ENCODE data around the gene NFKBIB.

The NFKBIB gene

DNA sequence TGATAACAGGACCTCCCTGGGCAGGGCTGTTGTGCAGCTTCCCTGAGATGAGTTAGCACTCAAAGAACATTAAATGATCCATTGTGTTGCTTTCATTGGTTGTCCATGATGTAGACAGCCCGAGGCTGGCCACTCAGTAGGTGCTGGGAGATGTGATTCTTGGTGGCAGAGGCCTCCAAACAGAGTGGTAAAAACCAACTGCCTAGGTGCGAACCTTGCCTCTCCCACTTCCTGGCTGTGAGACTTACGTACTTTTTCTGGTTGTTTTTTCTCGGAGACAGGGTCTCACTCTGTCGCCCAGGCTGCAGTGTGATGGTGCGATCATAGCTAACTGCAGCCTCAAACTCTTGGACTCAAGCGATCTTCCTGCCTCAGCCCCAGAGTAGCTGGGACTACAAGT, 24.6 kb downstream of the NFKBIB start:
- DNase-seq (ENCODE audit: low read depth, low spot score), result no peak
- peaks cover 56% of the 10 kb centered on the region for H3K36me3 ChIP-seq (ENCODE audit: insufficient read depth, insufficient read length, low read length)

DNA sequence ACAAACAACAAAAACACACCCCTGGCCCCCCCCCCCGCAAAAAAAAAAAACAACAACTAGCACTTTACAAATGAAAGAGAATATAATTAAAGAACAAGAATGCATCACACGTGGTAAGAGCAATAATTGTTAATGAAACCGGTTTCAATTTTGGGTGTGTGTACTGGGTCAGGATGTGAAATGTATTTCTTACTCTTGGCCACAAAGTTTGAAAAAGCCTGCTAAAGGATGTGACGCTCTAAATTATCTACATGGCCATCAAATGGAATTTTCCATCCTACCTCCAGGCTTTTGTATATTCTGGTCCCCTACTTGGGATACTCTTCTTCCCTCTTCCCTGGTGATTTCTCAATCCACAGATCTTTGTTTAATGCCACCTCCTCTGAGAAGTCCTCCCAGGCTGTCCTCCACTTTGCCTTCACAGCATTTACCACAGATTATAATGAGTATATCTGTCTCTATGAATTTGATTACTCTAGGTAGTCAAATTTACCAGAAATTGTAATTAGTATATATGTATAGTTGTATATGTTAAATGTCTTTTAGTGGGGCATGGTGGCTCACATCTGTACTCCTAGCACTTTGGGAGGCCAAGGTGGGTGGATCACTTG, 28.7 kb downstream of the NFKBIB start:
- Histone ChIP-seq H3K9me3 (ENCODE audit: insufficient read depth, low read length) (0 out of 2 replicates have a peak, but pooled peaks cover 2% of the 10 kb centered on the region), H3K9ac (ENCODE audit: insufficient read length, low read depth) (no peak overlapping the region), H3K4me3 (ENCODE audit: insufficient read length, low read depth) (no peak overlapping the region), H3K4me1 (ENCODE audit: insufficient read depth, insufficient read length) (peaks cover 4% of the 10 kb centered on the region), H3K27me3 (ENCODE audit: insufficient read depth, insufficient read length) (no peaks in the 10 kb centered on the region), H3K36me3 (ENCODE audit: insufficient read depth, insufficient read length, low read length) (peaks cover 54% of the 10 kb centered on the region)
- TF ChIP-seq SUZ12 (IDR thresholded peaks at IDR 0.05; ENCODE audit: extremely low read depth, insufficient read depth, insufficient read length), result no peak
- TF ChIP-seq ZNF274 (IDR thresholded peaks at IDR 0.05; ENCODE audit: low read depth, low read length), result no peak
- no peak for TF ChIP-seq YY1 (IDR thresholded peaks at IDR 0.05; ENCODE audit: insufficient read depth, insufficient read length)
- DNase-seq (ENCODE audit: low read depth, low spot score), result no peak

More for the DNA sequence above, 24.6 kb downstream of the NFKBIB start:
- H3K4me3 ChIP-seq (ENCODE audit: insufficient read length, low read depth), result no peak overlapping the region
- H3K9me3 ChIP-seq (ENCODE audit: insufficient read depth, low read length), result no peaks in the 10 kb centered on the region
- TF ChIP-seq ZNF274 (IDR thresholded peaks at IDR 0.05; ENCODE audit: low read depth, low read length) (no peak), SUZ12 (IDR thresholded peaks at IDR 0.05; ENCODE audit: extremely low read depth, insufficient read depth, insufficient read length) (no peak), YY1 (IDR thresholded peaks at IDR 0.05; ENCODE audit: insufficient read depth, insufficient read length) (no peak)
- no peaks in the 10 kb centered on the region for H3K27me3 ChIP-seq (ENCODE audit: insufficient read depth, insufficient read length)
- H3K9ac ChIP-seq (ENCODE audit: insufficient read length, low read depth), result no peak overlapping the region
- H3K4me1 ChIP-seq (ENCODE audit: insufficient read depth, insufficient read length), result no peaks in the 10 kb centered on the region

DNA sequence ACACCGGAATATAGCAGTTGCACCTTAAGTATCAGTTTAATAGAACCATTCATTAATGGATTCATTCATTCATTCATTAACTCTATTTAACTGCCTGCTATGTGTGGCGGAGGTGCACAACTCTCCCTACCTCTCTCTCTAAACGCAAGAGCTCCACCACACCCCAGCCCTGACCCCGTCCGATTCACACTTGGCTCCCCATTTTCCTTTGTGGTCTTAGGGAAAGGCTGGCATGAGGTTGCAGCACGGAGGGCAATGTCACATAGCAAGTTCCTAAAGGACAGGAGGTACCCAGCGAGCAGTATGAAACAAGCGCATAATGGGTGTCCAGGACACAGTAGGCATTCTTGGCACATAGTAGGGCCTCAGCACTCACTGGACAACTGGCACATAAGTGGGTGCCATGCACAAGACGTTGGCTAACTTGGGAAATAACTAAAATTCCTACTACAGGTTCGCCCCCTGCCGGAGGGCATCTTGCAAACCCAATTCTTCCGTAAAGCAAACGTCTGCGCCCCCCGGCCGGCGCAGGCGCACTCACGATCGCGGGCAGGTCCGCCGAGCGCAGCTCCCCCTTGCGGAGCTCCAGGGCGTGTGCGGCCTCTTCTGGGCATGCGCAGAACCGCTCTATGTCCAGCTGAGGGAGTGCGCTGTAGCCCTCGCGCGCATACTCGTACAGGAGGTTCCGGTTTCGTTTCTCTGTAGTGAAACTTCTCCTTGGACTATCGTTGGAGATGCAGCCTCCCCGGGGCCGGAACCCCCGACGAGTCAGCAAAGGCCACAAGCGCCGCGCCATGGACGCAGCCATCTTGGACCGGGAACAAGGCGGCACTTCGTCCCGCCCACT, 30.4 kb downstream of the NFKBIB start, which contains the start of gene SARS2:
Gene SARS2, minus strand, starts transcription at position 835 of the 847 bp plus-strand sequence. Its CDS starts 27 bp downstream, at position 808.
- TF ChIP-seq YY1 (IDR thresholded peaks at IDR 0.05; ENCODE audit: insufficient read depth, insufficient read length) (peak; percentile 83), SUZ12 (IDR thresholded peaks at IDR 0.05; ENCODE audit: extremely low read depth, insufficient read depth, insufficient read length) (no peak), ZNF274 (IDR thresholded peaks at IDR 0.05; ENCODE audit: low read depth, low read length) (no peak)
- Histone ChIP-seq H3K27me3 (ENCODE audit: insufficient read depth, insufficient read length) (no peaks in the 10 kb centered on the region), H3K4me3 (ENCODE audit: insufficient read length, low read depth) (peak within 1 kb of the TSS; percentile 94), H3K9me3 (ENCODE audit: insufficient read depth, low read length) (peaks cover 18% of the 10 kb centered on the region), H3K4me1 (ENCODE audit: insufficient read depth, insufficient read length) (peaks cover 4% of the 10 kb centered on the region), H3K36me3 (ENCODE audit: insufficient read depth, insufficient read length, low read length) (peaks cover 57% of the 10 kb centered on the region), H3K9ac (ENCODE audit: insufficient read length, low read depth) (peak within 1 kb of the TSS; percentile 79)
- peak; percentile 87 for DNase-seq (ENCODE audit: low read depth, low spot score)

DNA sequence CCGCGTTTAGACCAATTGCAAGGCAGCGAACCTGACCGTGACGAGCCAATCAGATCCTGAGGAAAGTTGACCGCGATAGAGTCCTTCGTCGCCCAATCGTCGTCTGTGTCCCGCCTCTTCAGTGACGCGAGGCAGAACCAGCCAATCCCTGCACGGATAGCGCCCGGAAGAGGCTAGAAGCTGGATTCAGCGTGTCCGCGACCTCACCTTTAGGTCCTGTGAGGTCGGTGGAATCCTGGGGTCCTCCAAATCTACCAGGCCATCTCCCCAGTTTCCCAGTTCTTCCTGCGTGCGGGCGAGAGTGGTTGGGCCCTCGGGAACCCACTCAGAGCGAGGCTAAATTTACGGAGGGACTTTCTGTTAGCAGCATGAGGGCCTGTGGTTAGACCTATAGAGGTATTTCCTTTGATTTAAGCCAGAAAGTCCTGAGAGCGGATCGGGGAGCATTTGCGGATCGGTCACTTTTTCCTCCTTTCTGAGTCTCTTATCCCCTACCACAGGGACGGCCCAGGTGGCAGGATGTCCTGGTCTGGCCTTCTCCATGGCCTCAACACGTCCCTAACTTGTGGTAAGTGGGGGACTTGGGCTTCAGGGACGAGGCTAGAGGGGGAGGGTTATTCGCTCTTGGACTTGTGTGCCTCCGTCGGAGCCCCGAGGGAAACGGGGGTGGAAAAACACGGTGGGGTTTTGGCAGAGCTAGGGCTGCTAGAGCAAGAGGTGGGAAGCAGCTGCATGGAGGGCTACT, 31.2 kb downstream of the NFKBIB start, which contains the start of gene MRPS12:
Gene MRPS12, plus strand, starts transcription at position 169 of the 745 bp plus-strand sequence. Its CDS starts 351 bp downstream, at position 520.
- peak; percentile 98 for DNase-seq (ENCODE audit: low read depth, low spot score)
- H3K4me3 ChIP-seq (ENCODE audit: insufficient read length, low read depth), result peak within 1 kb of the TSS; percentile 94
- TF ChIP-seq SUZ12 (IDR thresholded peaks at IDR 0.05; ENCODE audit: extremely low read depth, insufficient read depth, insufficient read length), result no peak
- TF ChIP-seq ZNF274 (IDR thresholded peaks at IDR 0.05; ENCODE audit: low read depth, low read length), result no peak
- TF ChIP-seq YY1 (IDR thresholded peaks at IDR 0.05; ENCODE audit: insufficient read depth, insufficient read length), result no peak
- peaks cover 49% of the 10 kb centered on the region for H3K36me3 ChIP-seq (ENCODE audit: insufficient read depth, insufficient read length, low read length)
- peaks cover 4% of the 10 kb centered on the region for H3K4me1 ChIP-seq (ENCODE audit: insufficient read depth, insufficient read length)
- peaks cover 24% of the 10 kb centered on the region for H3K9me3 ChIP-seq (ENCODE audit: insufficient read depth, low read length)
- H3K27me3 ChIP-seq (ENCODE audit: insufficient read depth, insufficient read length), result no peaks in the 10 kb centered on the region
- peak within 1 kb of the TSS; percentile 79 for H3K9ac ChIP-seq (ENCODE audit: insufficient read length, low read depth)

DNA sequence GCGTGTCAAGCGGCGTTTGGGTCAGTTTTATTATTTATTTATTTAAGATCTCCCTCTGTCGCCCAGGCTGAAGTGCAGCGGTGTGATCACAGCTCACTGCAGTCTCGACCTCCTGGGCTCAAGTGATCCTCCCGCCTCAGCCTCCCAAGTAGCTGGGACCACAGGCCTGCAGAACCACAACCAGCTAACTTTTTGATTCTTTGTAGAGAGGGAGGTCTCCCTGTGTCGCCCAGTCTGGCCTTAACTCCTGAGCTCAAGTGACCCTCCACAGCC, 31.7 kb downstream of the NFKBIB start:
- DNase-seq (ENCODE audit: low read depth, low spot score), result no peak
- TF ChIP-seq SUZ12 (IDR thresholded peaks at IDR 0.05; ENCODE audit: extremely low read depth, insufficient read depth, insufficient read length) (no peak), YY1 (IDR thresholded peaks at IDR 0.05; ENCODE audit: insufficient read depth, insufficient read length) (no peak), ZNF274 (IDR thresholded peaks at IDR 0.05; ENCODE audit: low read depth, low read length) (no peak)

DNA sequence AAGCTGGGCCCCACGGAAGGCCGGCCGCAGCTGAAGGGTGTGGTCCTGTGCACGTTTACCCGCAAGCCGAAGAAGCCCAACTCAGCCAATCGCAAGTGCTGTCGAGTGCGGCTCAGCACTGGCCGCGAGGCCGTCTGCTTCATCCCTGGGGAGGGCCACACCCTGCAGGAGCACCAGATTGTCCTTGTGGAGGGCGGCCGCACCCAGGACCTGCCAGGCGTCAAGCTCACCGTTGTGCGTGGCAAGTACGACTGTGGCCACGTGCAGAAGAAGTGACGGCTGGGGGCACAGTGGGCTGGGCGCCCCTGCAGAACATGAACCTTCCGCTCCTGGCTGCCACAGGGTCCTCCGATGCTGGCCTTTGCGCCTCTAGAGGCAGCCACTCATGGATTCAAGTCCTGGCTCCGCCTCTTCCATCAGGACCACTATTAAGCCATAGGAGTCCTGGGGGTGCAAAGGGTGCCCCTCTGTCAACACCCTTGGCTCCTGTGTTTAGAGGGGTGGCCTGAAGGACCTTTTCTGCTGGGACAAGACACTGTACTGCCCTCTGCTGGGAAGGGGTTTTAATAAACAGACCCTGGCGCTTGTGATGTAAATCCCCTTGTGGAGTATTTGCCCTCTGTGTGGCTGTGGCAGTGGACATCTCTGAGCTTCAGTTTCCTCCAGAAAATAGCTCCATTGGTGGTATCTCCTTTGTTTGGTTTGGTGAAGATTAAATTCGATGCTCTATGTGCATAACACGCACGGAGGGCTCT, 32.8 kb downstream of the NFKBIB start:
- H3K9ac ChIP-seq (ENCODE audit: insufficient read length, low read depth), result no peak overlapping the region
- no peak overlapping the region for H3K4me3 ChIP-seq (ENCODE audit: insufficient read length, low read depth)
- H3K4me1 ChIP-seq (ENCODE audit: insufficient read depth, insufficient read length), result peaks cover 4% of the 10 kb centered on the region
- peak; percentile 20 for DNase-seq (ENCODE audit: low read depth, low spot score)
- TF ChIP-seq SUZ12 (IDR thresholded peaks at IDR 0.05; ENCODE audit: extremely low read depth, insufficient read depth, insufficient read length) (no peak), ZNF274 (IDR thresholded peaks at IDR 0.05; ENCODE audit: low read depth, low read length) (no peak), YY1 (IDR thresholded peaks at IDR 0.05; ENCODE audit: insufficient read depth, insufficient read length) (no peak)
- no peaks in the 10 kb centered on the region for H3K27me3 ChIP-seq (ENCODE audit: insufficient read depth, insufficient read length)
- H3K36me3 ChIP-seq (ENCODE audit: insufficient read depth, insufficient read length, low read length), result peaks cover 40% of the 10 kb centered on the region
- H3K9me3 ChIP-seq (ENCODE audit: insufficient read depth, low read length), result peaks cover 24% of the 10 kb centered on the region

More for the DNA sequence above, 31.7 kb downstream of the NFKBIB start:
- peak overlapping the region; percentile 94 for H3K4me3 ChIP-seq (ENCODE audit: insufficient read length, low read depth)
- H3K4me1 ChIP-seq (ENCODE audit: insufficient read depth, insufficient read length), result peaks cover 4% of the 10 kb centered on the region
- H3K9me3 ChIP-seq (ENCODE audit: insufficient read depth, low read length), result peaks cover 24% of the 10 kb centered on the region
- no peaks in the 10 kb centered on the region for H3K27me3 ChIP-seq (ENCODE audit: insufficient read depth, insufficient read length)
- peak overlapping the region; percentile 79 for H3K9ac ChIP-seq (ENCODE audit: insufficient read length, low read depth)
- H3K36me3 ChIP-seq (ENCODE audit: insufficient read depth, insufficient read length, low read length), result peaks cover 44% of the 10 kb centered on the region
